WTC11 (cell line): ENCODE measurements around the gene FOXL1. TPM values are rescaled to one million over a fixed set of nuclear protein-coding genes. Genes with fewer than 3 reads are reported as not detected.

Experiments
- ATAC-seq: fragments of 200-7000 bp; cut with Tn5 transposase; 2 replicates; pipeline ENCODE4 v1.10.0; 2021; ENCODE audit warnings: mild to moderate bottlenecking, moderate library complexity
- CTCF ChIA-PET: fragments of 300-600 bp; sonication (Branson Sonifier 250); formaldehyde crosslinking; loops from one replicate; lab custom pipeline; 2021; ENCODE audit warnings: antibody characterized with exemption; lab: Charles Lee
- POLR2A ChIA-PET: fragments of 350-600 bp; sonication (Branson Sonifier 250); formaldehyde crosslinking; loops from one replicate; lab custom pipeline; 2021; ENCODE audit warnings: antibody characterized with exemption; lab: Charles Lee
- DNase-seq: peaks from one replicate; pipeline ENCODE4 v3.0.0; 2021; ENCODE audit warnings: low spot score
- H3K27ac Mint-ChIP-seq: 2 replicates; pipeline ENCODE4 v1.8.0; 2021; ENCODE audit warnings: mixed read lengths
- H3K27me3 Mint-ChIP-seq: 2 replicates; pipeline ENCODE4 v1.8.0; 2021; ENCODE audit warnings: low read depth, mild to moderate bottlenecking, moderate library complexity, mixed read lengths
- H3K36me3 Mint-ChIP-seq: 2 replicates; pipeline ENCODE4 v1.8.0; 2021; ENCODE audit warnings: mixed read lengths
- H3K4me1 Mint-ChIP-seq: 2 replicates; pipeline ENCODE4 v1.8.0; 2022; ENCODE audit warnings: mixed read lengths
- H3K4me3 Mint-ChIP-seq: 2 replicates; pipeline ENCODE4 v1.8.0; 2021; ENCODE audit warnings: mild to moderate bottlenecking, moderate library complexity, mixed read lengths
- H3K9me3 Mint-ChIP-seq: 2 replicates; pipeline ENCODE4 v1.8.0; 2021; ENCODE audit warnings: mixed read lengths
- AR ChIP-seq: fragments of 250-450 bp; sonication (Bioruptor Pico); IDR thresholded peaks from 2 replicates; pipeline ENCODE4 v1.9.0; 2021; ENCODE audit warnings: mild to moderate bottlenecking
- ATF1 ChIP-seq: sonication (generic); formaldehyde crosslinking; IDR thresholded peaks from 2 replicates; pipeline ENCODE4 v1.8.1; 2023; ENCODE audit warnings: mild to moderate bottlenecking, moderate library complexity, missing genetic modification reagents
- ATF3 ChIP-seq: sonication (generic); formaldehyde crosslinking; conservative IDR thresholded peaks from 2 replicates; pipeline ENCODE4 v1.8.1; 2022; ENCODE audit warnings: mild to moderate bottlenecking, missing genetic modification reagents
- E2F5 ChIP-seq: sonication (generic); formaldehyde crosslinking; IDR thresholded peaks from 2 replicates; pipeline ENCODE4 v1.8.1; 2022; ENCODE audit warnings: mild to moderate bottlenecking, moderate library complexity, missing genetic modification reagents
- ELF4 ChIP-seq: sonication (generic); formaldehyde crosslinking; IDR thresholded peaks from 2 replicates; pipeline ENCODE4 v1.8.1; 2022; ENCODE audit warnings: low read depth, mild to moderate bottlenecking, moderate library complexity, missing genetic modification reagents
- FOXK1 ChIP-seq: sonication (generic); formaldehyde crosslinking; IDR thresholded peaks from 2 replicates; pipeline ENCODE4 v1.8.0; 2022; ENCODE audit warnings: mild to moderate bottlenecking, moderate library complexity, missing genetic modification reagents
- IRF2 ChIP-seq: sonication (generic); formaldehyde crosslinking; IDR thresholded peaks from 2 replicates; pipeline ENCODE4 v1.8.0; 2022; ENCODE audit warnings: low read depth, missing genetic modification reagents, borderline replicate concordance
- NR3C1 ChIP-seq: sonication (generic); formaldehyde crosslinking; conservative IDR thresholded peaks from 2 replicates; pipeline ENCODE4 v1.8.1; 2023; ENCODE audit warnings: low read depth, mild to moderate bottlenecking, missing genetic modification reagents
- ZNF219 ChIP-seq: sonication (generic); formaldehyde crosslinking; IDR thresholded peaks from 2 replicates; pipeline ENCODE4 v1.8.0; 2023; ENCODE audit warnings: missing genetic modification reagents, mild to moderate bottlenecking, borderline replicate concordance
- ZNF281 ChIP-seq: sonication (generic); formaldehyde crosslinking; IDR thresholded peaks from 2 replicates; pipeline ENCODE4 v1.8.0; 2023; ENCODE audit warnings: mild to moderate bottlenecking, missing genetic modification reagents
- ZNF416 ChIP-seq: fragments of 250-450 bp; sonication (Bioruptor Pico); IDR thresholded peaks from 2 replicates; pipeline ENCODE4 v1.9.0; 2021; ENCODE audit warnings: mild to moderate bottlenecking, inconsistent platforms
- ZSCAN18 ChIP-seq: fragments of 250-450 bp; sonication (Bioruptor Pico); IDR thresholded peaks from 2 replicates; pipeline ENCODE4 v2.1.2; 2022; ENCODE audit warnings: mild to moderate bottlenecking, moderate library complexity
- total RNA-seq: library from RNA; stranded (reverse); gene quantifications from 3 replicates; pipeline ENCODE4 v1.2.3, GENCODE V29; 2021
- TF ChIP-seq, protein P1 (sequence below): sonication (generic); formaldehyde crosslinking; IDR thresholded peaks from 2 replicates; pipeline ENCODE4 v1.8.0; 2022; ENCODE audit warnings: mild to moderate bottlenecking, missing genetic modification reagents
- TF ChIP-seq, protein P2 (sequence below): sonication (generic); formaldehyde crosslinking; IDR thresholded peaks from 2 replicates; pipeline ENCODE4 v1.8.0; 2022; ENCODE audit warnings: missing genetic modification reagents

The FOXL1 gene
- total RNA-seq, 1 experiment from 2014 or later: 0.33 TPM

GRCh38 chr16:86530251-86531190 is 47.8 kb upstream of the FOXL1 start:
- no peaks in the 10 kb centered on the region; the same call in 1 of the 2 replicates for H3K27me3 Mint-ChIP-seq
- POLR2A ChIA-PET: interaction anchor here (0.8 kb wide), 1 partner anchor 11 kb away, joined by 3 read pairs; no protein-coding TSS in a partner anchor
- H3K36me3 Mint-ChIP-seq: peaks cover 2% of the 10 kb centered on the region; the same call in 1 of the 2 replicates
- H3K27ac Mint-ChIP-seq: no peak overlapping the region
- DNase-seq (no peak), ATAC-seq (no peak)
- H3K4me3 Mint-ChIP-seq: no peak overlapping the region
- CTCF ChIA-PET: interaction anchor here (0.6 kb wide), 1 partner anchor 10 kb away, joined by 3 read pairs; no protein-coding TSS in a partner anchor
- no peak for TF ChIP-seq E2F5 (CRISPR knock-in tag)
- TF ChIP-seq FOXK1: no peak
- TF ChIP-seq ZNF281 (CRISPR knock-in tag): no peak
- TF ChIP-seq ELF4 (CRISPR knock-in tag): no peak
- no peak for TF ChIP-seq IRF2
- no peak for TF ChIP-seq NR3C1 (CRISPR knock-in tag)
- no peak for TF ChIP-seq ZNF416 (CRISPR knock-in tag)
- TF ChIP-seq, protein P1, sequence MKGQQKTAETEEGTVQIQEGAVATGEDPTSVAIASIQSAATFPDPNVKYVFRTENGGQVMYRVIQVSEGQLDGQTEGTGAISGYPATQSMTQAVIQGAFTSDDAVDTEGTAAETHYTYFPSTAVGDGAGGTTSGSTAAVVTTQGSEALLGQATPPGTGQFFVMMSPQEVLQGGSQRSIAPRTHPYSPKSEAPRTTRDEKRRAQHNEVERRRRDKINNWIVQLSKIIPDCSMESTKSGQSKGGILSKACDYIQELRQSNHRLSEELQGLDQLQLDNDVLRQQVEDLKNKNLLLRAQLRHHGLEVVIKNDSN: no peak
- no peaks in the 10 kb centered on the region for H3K4me1 Mint-ChIP-seq
- peaks cover 13% of the 10 kb centered on the region; the same call in 1 of the 2 replicates for H3K9me3 Mint-ChIP-seq

DNA sequence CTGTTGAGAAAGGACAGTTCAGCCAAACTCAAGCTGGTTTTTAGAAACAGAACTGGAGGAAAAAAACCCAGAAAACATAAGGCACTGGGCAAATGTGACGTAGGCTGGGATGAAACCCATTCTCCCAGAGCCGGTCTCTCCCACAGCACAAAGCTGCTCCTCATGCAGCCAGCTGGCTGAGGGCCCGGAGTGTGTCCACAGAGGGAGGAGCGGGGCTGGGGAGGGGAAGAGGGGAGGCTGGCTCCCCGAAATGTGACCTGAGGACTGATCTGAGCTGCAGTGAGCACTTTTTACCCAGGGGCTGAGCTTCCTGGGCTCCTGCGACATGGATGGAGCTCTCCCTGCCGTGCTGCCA is 47.2 kb upstream of the FOXL1 start:
- Mint-ChIP-seq H3K4me1 (no peaks in the 10 kb centered on the region), H3K27ac (no peak overlapping the region), H3K4me3 (no peak overlapping the region), H3K9me3 (peaks cover 13% of the 10 kb centered on the region; the same call in 1 of the 2 replicates), H3K36me3 (peaks cover 3% of the 10 kb centered on the region; the same call in 1 of the 2 replicates), H3K27me3 (no peaks in the 10 kb centered on the region; the same call in 1 of the 2 replicates)
- POLR2A ChIA-PET: interaction anchor here (0.8 kb wide), 1 partner anchor 10 kb away, joined by 3 read pairs; no protein-coding TSS in a partner anchor
- CTCF ChIA-PET: interaction anchor here (0.6 kb wide), 1 partner anchor 10 kb away, joined by 3 read pairs; no protein-coding TSS in a partner anchor
- TF ChIP-seq NR3C1 (CRISPR knock-in tag): no peak
- TF ChIP-seq ZNF219 (CRISPR knock-in tag): no peak
- TF ChIP-seq AR (CRISPR knock-in tag): no peak
- no peak for TF ChIP-seq ATF3 (CRISPR knock-in tag)
- TF ChIP-seq ATF1 (CRISPR knock-in tag): no peak
- TF ChIP-seq, protein P2, sequence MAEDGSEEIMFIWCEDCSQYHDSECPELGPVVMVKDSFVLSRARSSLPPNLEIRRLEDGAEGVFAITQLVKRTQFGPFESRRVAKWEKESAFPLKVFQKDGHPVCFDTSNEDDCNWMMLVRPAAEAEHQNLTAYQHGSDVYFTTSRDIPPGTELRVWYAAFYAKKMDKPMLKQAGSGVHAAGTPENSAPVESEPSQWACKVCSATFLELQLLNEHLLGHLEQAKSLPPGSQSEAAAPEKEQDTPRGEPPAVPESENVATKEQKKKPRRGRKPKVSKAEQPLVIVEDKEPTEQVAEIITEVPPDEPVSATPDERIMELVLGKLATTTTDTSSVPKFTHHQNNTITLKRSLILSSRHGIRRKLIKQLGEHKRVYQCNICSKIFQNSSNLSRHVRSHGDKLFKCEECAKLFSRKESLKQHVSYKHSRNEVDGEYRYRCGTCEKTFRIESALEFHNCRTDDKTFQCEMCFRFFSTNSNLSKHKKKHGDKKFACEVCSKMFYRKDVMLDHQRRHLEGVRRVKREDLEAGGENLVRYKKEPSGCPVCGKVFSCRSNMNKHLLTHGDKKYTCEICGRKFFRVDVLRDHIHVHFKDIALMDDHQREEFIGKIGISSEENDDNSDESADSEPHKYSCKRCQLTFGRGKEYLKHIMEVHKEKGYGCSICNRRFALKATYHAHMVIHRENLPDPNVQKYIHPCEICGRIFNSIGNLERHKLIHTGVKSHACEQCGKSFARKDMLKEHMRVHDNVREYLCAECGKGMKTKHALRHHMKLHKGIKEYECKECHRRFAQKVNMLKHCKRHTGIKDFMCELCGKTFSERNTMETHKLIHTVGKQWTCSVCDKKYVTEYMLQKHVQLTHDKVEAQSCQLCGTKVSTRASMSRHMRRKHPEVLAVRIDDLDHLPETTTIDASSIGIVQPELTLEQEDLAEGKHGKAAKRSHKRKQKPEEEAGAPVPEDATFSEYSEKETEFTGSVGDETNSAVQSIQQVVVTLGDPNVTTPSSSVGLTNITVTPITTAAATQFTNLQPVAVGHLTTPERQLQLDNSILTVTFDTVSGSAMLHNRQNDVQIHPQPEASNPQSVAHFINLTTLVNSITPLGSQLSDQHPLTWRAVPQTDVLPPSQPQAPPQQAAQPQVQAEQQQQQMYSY (CRISPR knock-in tag): no peak
- TF ChIP-seq ZSCAN18 (CRISPR knock-in tag): no peak
- ATAC-seq (no peak), DNase-seq (no peak)
